ENCODE results near the gene MRPS22.
A peak's percentile ranks its signal among the peaks of the same experiment; 100 is the strongest.

MRPS22 gene

GRCh38 chr3:139353920-139354556 lies 10.2 kb downstream of the MRPS22 start:
- DNase-seq (ENCODE audit: low read depth), result peak; percentile 85
- H3K4me3 ChIP-seq (ENCODE audit: low read depth, low read length), result no peak overlapping the region
- peak; percentile 85 for TF ChIP-seq CTCF (conservative IDR thresholded peaks at IDR 0.05; ENCODE audit: low read depth, low read length)

GRCh38 chr3:139354661-139355060 lies 10.8 kb downstream of the MRPS22 start:
- no peak for DNase-seq (ENCODE audit: low read depth)
- TF ChIP-seq CTCF (conservative IDR thresholded peaks at IDR 0.05; ENCODE audit: low read depth, low read length), result no peak
- no peak overlapping the region for H3K4me3 ChIP-seq (ENCODE audit: low read depth, low read length)

GRCh38 chr3:139355476-139355875 lies 11.7 kb downstream of the MRPS22 start:
- DNase-seq (ENCODE audit: low read depth), result peak; percentile 48
- H3K4me3 ChIP-seq (ENCODE audit: low read depth, low read length), result no peak overlapping the region
- no peak for TF ChIP-seq CTCF (conservative IDR thresholded peaks at IDR 0.05; ENCODE audit: low read depth, low read length)

GRCh38 chr3:139355891-139356290 lies 12.1 kb downstream of the MRPS22 start:
- no peak overlapping the region for H3K4me3 ChIP-seq (ENCODE audit: low read depth, low read length)
- DNase-seq (ENCODE audit: low read depth), result no peak
- no peak for TF ChIP-seq CTCF (conservative IDR thresholded peaks at IDR 0.05; ENCODE audit: low read depth, low read length)

GRCh38 chr3:139357899-139358298 lies 14.1 kb downstream of the MRPS22 start:
- no peak for DNase-seq (ENCODE audit: low read depth)
- no peak for TF ChIP-seq CTCF (conservative IDR thresholded peaks at IDR 0.05; ENCODE audit: low read depth, low read length)
- H3K4me3 ChIP-seq (ENCODE audit: low read depth, low read length), result no peak overlapping the region

- no peak for TF ChIP-seq CTCF (conservative IDR thresholded peaks at IDR 0.05; ENCODE audit: low read depth, low read length)
- no peak overlapping the region for H3K4me3 ChIP-seq (ENCODE audit: low read depth, low read length)
- DNase-seq (ENCODE audit: low read depth), result no peak
Measured at GRCh38 chr3:139358841-139359562, 15.2 kb downstream of the MRPS22 start.

GRCh38 chr3:139361276-139361675 lies 17.5 kb downstream of the MRPS22 start:
- no peak overlapping the region for H3K4me3 ChIP-seq (ENCODE audit: low read depth, low read length)
- no peak for DNase-seq (ENCODE audit: low read depth)
- TF ChIP-seq CTCF (conservative IDR thresholded peaks at IDR 0.05; ENCODE audit: low read depth, low read length), result no peak

All from choroid plexus epithelial cell (primary cell).